ENCODE data around the gene DPYSL5. TPM values are rescaled to one million over a fixed set of nuclear protein-coding genes. Genes with fewer than 3 reads are reported as not detected.

The DPYSL5 gene
- total RNA-seq, 2 donors from 2014 or later: not detected

GRCh38 chr2:26818972-26819371, 29.0 kb upstream of the DPYSL5 start:
- Mint-ChIP-seq H3K4me1 (no peaks in the 10 kb centered on the region), H3K27me3 (peaks cover 28% of the 10 kb centered on the region), H3K36me3 (ENCODE audit: low read depth) (no peaks in the 10 kb centered on the region), H3K27ac (no peak overlapping the region), H3K9me3 (no peaks in the 10 kb centered on the region), H3K4me3 (no peak overlapping the region)
- ATAC-seq (replicated peaks): no peak

DNA sequence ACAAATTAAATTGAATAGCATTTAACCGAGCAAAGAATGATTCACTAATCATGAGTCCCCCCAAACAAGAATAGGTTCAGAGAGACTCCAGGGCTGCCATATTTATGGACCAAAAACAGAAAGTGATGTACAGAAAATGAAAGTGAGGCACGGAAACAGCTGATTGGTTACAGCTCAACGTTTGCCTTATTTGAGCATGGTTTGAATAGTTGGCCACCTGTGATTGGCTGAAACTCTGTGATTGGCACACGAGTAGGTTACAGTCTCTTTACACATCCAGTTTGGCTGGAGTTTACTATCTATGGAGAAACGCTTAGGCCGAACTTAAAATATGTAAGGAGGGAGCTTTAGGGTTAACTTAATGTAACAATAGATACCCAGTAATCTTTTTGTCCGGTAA, 27.0 kb upstream of the DPYSL5 start:
- ATAC-seq (replicated peaks): no peak
- no peaks in the 10 kb centered on the region for H3K9me3 Mint-ChIP-seq
- H3K36me3 Mint-ChIP-seq (ENCODE audit: low read depth): no peaks in the 10 kb centered on the region
- no peak overlapping the region for H3K27ac Mint-ChIP-seq
- H3K4me3 Mint-ChIP-seq: no peak overlapping the region
- H3K27me3 Mint-ChIP-seq: peaks cover 23% of the 10 kb centered on the region
- H3K4me1 Mint-ChIP-seq: no peaks in the 10 kb centered on the region

DNA sequence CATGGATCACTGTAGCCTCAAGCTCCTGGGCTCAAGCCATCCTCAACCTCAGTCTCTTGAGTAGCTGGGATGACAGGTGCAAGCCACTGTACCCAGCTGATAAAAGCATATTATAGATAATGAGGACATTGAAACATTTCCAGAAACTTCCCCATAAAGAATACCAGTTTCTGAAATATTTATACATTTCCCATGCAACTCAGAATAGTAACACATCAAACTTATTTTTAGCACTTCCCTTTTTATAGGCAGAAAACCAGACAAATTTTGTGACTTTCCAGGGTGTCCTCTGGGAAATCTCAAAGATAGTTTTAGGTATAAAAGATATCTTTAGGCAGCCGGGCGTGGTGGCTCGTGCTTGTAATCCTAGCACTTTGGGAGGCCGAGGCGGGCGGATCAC, 25.1 kb upstream of the DPYSL5 start:
- no peaks in the 10 kb centered on the region for H3K36me3 Mint-ChIP-seq (ENCODE audit: low read depth)
- H3K4me3 Mint-ChIP-seq: no peak overlapping the region
- no peaks in the 10 kb centered on the region for H3K4me1 Mint-ChIP-seq
- H3K27me3 Mint-ChIP-seq: peaks cover 10% of the 10 kb centered on the region
- no peak overlapping the region for H3K27ac Mint-ChIP-seq
- H3K9me3 Mint-ChIP-seq: no peaks in the 10 kb centered on the region
- no peak for ATAC-seq (replicated peaks)

DNA sequence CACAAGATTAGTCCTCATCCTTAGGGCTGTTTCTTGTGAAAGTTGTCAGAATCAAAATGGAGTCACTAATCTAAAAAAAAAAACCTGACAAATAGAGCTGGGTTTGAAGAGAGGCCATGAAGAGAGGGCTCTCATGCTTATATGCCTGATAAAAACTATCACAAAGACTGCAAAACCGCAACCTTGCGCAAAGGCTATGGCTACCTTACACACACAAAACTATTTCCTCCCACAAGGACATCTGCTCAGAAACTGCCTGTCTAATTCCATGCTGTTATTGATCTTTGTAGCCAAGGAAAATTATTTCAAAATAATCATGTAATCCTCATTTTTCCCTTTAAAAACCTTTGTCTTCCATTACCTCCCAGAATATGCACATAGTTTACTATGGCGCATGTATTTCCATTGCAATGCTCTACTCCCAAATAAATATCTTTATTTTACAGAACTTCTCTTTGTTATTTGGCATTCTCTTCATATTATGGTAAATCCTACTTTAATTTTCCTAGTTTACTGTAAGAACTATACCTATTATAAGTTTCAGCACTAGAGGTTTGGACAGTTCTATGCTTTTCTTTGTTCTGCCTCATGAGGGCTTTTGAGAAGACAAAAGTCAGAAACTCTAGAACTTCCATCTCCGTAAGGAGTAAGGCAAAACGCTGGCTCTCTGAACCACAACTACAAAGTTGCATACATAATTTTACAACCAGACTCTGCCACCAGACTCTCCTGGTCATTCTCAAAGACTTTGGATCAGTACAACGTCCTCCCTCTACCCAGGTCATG, 9.6 kb upstream of the DPYSL5 start:
- Mint-ChIP-seq H3K36me3 (ENCODE audit: low read depth) (no peaks in the 10 kb centered on the region), H3K4me3 (no peak overlapping the region), H3K9me3 (no peaks in the 10 kb centered on the region), H3K27me3 (peaks cover 47% of the 10 kb centered on the region), H3K4me1 (no peaks in the 10 kb centered on the region), H3K27ac (no peak overlapping the region)
- no peak for ATAC-seq (replicated peaks)

GRCh38 chr2:26840937-26841610, 6.9 kb upstream of the DPYSL5 start:
- Mint-ChIP-seq H3K9me3 (no peaks in the 10 kb centered on the region), H3K36me3 (ENCODE audit: low read depth) (no peaks in the 10 kb centered on the region), H3K4me1 (no peaks in the 10 kb centered on the region), H3K4me3 (no peak overlapping the region), H3K27ac (no peak overlapping the region), H3K27me3 (peaks cover 45% of the 10 kb centered on the region)
- no peak for ATAC-seq (replicated peaks)

- Mint-ChIP-seq H3K4me1 (no peaks in the 10 kb centered on the region), H3K36me3 (ENCODE audit: low read depth) (no peaks in the 10 kb centered on the region)
- no peak for ATAC-seq (replicated peaks)
Observed at GRCh38 chr2:26843041-26843440, 4.9 kb upstream of the DPYSL5 start.

GRCh38 chr2:26845021-26845420, 2.9 kb upstream of the DPYSL5 start:
- Mint-ChIP-seq H3K9me3 (no peaks in the 10 kb centered on the region), H3K36me3 (ENCODE audit: low read depth) (no peaks in the 10 kb centered on the region), H3K27me3 (peaks cover 26% of the 10 kb centered on the region), H3K4me1 (no peaks in the 10 kb centered on the region), H3K4me3 (no peak overlapping the region), H3K27ac (no peak overlapping the region)
- ATAC-seq (replicated peaks): no peak

More at GRCh38 chr2:26843041-26843440, 4.9 kb upstream of the DPYSL5 start:
- no peak overlapping the region for H3K4me3 Mint-ChIP-seq
- no peak overlapping the region for H3K27ac Mint-ChIP-seq
- no peaks in the 10 kb centered on the region for H3K9me3 Mint-ChIP-seq
- peaks cover 39% of the 10 kb centered on the region for H3K27me3 Mint-ChIP-seq

- H3K27me3 Mint-ChIP-seq: peaks cover 27% of the 10 kb centered on the region
- H3K4me1 Mint-ChIP-seq: no peaks in the 10 kb centered on the region
- peak overlapping the region; percentile 56 for H3K4me3 Mint-ChIP-seq
- no peaks in the 10 kb centered on the region for H3K9me3 Mint-ChIP-seq
- no peaks in the 10 kb centered on the region for H3K36me3 Mint-ChIP-seq (ENCODE audit: low read depth)
- no peak overlapping the region for H3K27ac Mint-ChIP-seq
- ATAC-seq (replicated peaks): peak; percentile 83
Observed at GRCh38 chr2:26846334-26847306, 1.3 kb upstream of the DPYSL5 start.

GRCh38 chr2:26847307-26847654, 651 bp upstream of the DPYSL5 start:
- H3K4me3 Mint-ChIP-seq: peak overlapping the region; percentile 56

GRCh38 chr2:26848336-26849055, 564 bp downstream of the DPYSL5 start:
- H3K27ac Mint-ChIP-seq: no peak overlapping the region
- no peaks in the 10 kb centered on the region for H3K9me3 Mint-ChIP-seq
- no peaks in the 10 kb centered on the region for H3K4me1 Mint-ChIP-seq
- peaks cover 37% of the 10 kb centered on the region for H3K27me3 Mint-ChIP-seq
- H3K36me3 Mint-ChIP-seq (ENCODE audit: low read depth): no peaks in the 10 kb centered on the region
- peak; percentile 28 for ATAC-seq (replicated peaks)
- H3K4me3 Mint-ChIP-seq: peak overlapping the region; percentile 59

More at GRCh38 chr2:26847307-26847654, 651 bp upstream of the DPYSL5 start:
- Mint-ChIP-seq H3K27me3 (peaks cover 34% of the 10 kb centered on the region), H3K36me3 (ENCODE audit: low read depth) (no peaks in the 10 kb centered on the region), H3K27ac (no peak overlapping the region), H3K4me1 (no peaks in the 10 kb centered on the region), H3K9me3 (no peaks in the 10 kb centered on the region)
- no peak for ATAC-seq (replicated peaks)

GRCh38 chr2:26849056-26849999, 1.4 kb downstream of the DPYSL5 start:
- no peaks in the 10 kb centered on the region for H3K4me1 Mint-ChIP-seq
- ATAC-seq (replicated peaks): peak; percentile 14
- peak overlapping the region; percentile 59 for H3K4me3 Mint-ChIP-seq
- H3K9me3 Mint-ChIP-seq: no peaks in the 10 kb centered on the region
- H3K36me3 Mint-ChIP-seq (ENCODE audit: low read depth): no peaks in the 10 kb centered on the region
- H3K27me3 Mint-ChIP-seq: peaks cover 34% of the 10 kb centered on the region
- no peak overlapping the region for H3K27ac Mint-ChIP-seq

- no peak for ATAC-seq (replicated peaks)
- H3K4me3 Mint-ChIP-seq: peak overlapping the region; percentile 22
- H3K27ac Mint-ChIP-seq: no peak overlapping the region
- peaks cover 34% of the 10 kb centered on the region for H3K27me3 Mint-ChIP-seq
- H3K36me3 Mint-ChIP-seq (ENCODE audit: low read depth): no peaks in the 10 kb centered on the region
- no peaks in the 10 kb centered on the region for H3K9me3 Mint-ChIP-seq
- no peaks in the 10 kb centered on the region for H3K4me1 Mint-ChIP-seq
Observed at GRCh38 chr2:26850000-26850431, 2.1 kb downstream of the DPYSL5 start.

DNA sequence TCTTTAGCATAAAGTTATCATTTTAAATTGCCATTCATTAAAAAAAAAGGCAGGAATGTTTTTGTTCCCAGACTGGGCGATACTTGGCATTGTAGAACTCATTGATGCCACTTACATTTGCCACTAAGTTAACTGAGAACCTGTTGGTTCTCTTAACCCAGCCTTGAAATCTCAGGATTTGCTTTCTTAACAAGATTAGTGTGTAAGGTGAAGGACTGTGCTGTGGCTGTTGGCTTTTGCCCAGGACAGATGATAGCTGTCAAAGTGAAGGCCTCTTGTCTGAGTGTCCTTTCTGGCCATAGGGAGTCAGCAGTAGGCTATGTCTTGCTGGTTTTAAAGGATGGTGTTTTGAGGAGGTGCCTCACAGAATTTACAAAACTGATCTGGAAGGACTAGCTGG, 2.6 kb downstream of the DPYSL5 start:
- H3K36me3 Mint-ChIP-seq (ENCODE audit: low read depth): no peaks in the 10 kb centered on the region
- no peaks in the 10 kb centered on the region for H3K4me1 Mint-ChIP-seq
- H3K27me3 Mint-ChIP-seq: peaks cover 35% of the 10 kb centered on the region

More for the DNA sequence above, 2.6 kb downstream of the DPYSL5 start:
- no peaks in the 10 kb centered on the region for H3K9me3 Mint-ChIP-seq
- ATAC-seq (replicated peaks): no peak
- H3K4me3 Mint-ChIP-seq: peak overlapping the region; percentile 22
- no peak overlapping the region for H3K27ac Mint-ChIP-seq
